SK-N-MC (cell line): Measurements from ENCODE around the gene RSRC2.

ENCODE experiments used
- EZH2 ChIP-seq: fragments of 200-600 bp; sonication (generic); IDR thresholded peaks from one replicate; pipeline ENCODE4 v1.6.1; 2017; ENCODE audit warnings: antibody characterized with exemption
- FOXP2 ChIP-seq: optimal IDR thresholded peaks from 2 replicates; pipeline ENCODE3; 2011; ENCODE audit warnings: mild to moderate bottlenecking, moderate library complexity; ENCODE audit not compliant: insufficient read depth; ENCODE audit errors: extremely low read length, control extremely low read depth
- POLR2AphosphoS5 ChIP-seq: IDR thresholded peaks from 2 replicates; pipeline ENCODE4 v1.6.1; 2012; ENCODE audit warnings: mild to moderate bottlenecking, low read depth, low read length, borderline replicate concordance

- TF ChIP-seq POLR2AphosphoS5 (no peak), EZH2 (no peak), FOXP2 (no peak)
These were observed 66.1 kb downstream of the RSRC2 start for GRCh38 chr12:122460641-122461040.
